Mammary epithelial cell (primary cell): Measurements from ENCODE around the gene LDLRAD4.
"Not testable (repeated sequence)": the region's sequence is repeated elsewhere in the genome, so short reads cannot be mapped to it uniquely, and the experiment has no call there.

Experiments used
- EZH2 ChIP-seq: IDR thresholded peaks from 2 replicates; pipeline ENCODE4 v1.6.1; 2012; ENCODE audit warnings: low read length, inconsistent platforms, borderline replicate concordance
- TF ChIP-seq, protein P1 (sequence below), 2 donors: IDR thresholded peaks in 1 of 2; conservative IDR thresholded peaks in 1 of 2; 2 replicates each; pipeline ENCODE4 v1.5.1; 2011 to 2012; ENCODE audit warnings: inconsistent platforms in 2 of 2, low read length in 2 of 2, mild to moderate bottlenecking in 2 of 2, control low read depth in 1 of 2, low read depth in 1 of 2; ENCODE audit not compliant: insufficient read depth in 1 of 2; ENCODE audit errors: extremely low read depth in 1 of 2

DNA sequence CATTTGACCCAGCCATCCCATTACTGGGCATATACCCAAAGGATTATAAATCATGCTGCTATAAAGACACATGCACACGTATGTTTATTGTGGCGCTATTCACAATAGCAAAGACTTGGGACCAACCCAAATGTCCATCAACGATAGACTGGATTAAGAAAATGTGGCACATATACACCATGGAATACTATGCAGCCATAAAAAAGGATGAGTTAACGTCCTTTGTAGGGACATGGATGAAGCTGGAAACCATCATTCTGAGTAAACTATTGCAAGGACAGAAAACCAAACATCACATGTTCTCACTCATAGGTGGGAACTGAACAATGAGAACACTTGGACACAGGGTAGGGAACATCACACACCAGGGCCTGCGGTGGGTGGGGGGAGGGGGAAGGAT lies 476.8 kb downstream of the LDLRAD4 start:
- not testable (repeated sequence) for TF ChIP-seq EZH2
- TF ChIP-seq, protein P1, sequence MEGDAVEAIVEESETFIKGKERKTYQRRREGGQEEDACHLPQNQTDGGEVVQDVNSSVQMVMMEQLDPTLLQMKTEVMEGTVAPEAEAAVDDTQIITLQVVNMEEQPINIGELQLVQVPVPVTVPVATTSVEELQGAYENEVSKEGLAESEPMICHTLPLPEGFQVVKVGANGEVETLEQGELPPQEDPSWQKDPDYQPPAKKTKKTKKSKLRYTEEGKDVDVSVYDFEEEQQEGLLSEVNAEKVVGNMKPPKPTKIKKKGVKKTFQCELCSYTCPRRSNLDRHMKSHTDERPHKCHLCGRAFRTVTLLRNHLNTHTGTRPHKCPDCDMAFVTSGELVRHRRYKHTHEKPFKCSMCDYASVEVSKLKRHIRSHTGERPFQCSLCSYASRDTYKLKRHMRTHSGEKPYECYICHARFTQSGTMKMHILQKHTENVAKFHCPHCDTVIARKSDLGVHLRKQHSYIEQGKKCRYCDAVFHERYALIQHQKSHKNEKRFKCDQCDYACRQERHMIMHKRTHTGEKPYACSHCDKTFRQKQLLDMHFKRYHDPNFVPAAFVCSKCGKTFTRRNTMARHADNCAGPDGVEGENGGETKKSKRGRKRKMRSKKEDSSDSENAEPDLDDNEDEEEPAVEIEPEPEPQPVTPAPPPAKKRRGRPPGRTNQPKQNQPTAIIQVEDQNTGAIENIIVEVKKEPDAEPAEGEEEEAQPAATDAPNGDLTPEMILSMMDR (conservative IDR thresholded peaks at IDR 0.05 in 1 of 2, IDR thresholded peaks at IDR 0.05 in 1 of 2; ENCODE audit: extremely low read depth in 1 of 2, insufficient read depth in 1 of 2, low read depth in 1 of 2, low read length in 2 of 2): not testable (repeated sequence)
